Measurements from ENCODE around the gene EFNA3. TPM values are rescaled to one million over a fixed set of nuclear protein-coding genes. Genes with fewer than 3 reads are reported as not detected.
A peak's percentile ranks its signal among the peaks of the same experiment; 100 is the strongest.

Gene EFNA3, protein sequence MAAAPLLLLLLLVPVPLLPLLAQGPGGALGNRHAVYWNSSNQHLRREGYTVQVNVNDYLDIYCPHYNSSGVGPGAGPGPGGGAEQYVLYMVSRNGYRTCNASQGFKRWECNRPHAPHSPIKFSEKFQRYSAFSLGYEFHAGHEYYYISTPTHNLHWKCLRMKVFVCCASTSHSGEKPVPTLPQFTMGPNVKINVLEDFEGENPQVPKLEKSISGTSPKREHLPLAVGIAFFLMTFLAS
- 0.56 and 0.88 TPM in 2 replicates for total RNA-seq
- 4.6 TPM for polyA plus RNA-seq (2012)

- peak; percentile 35 for DNase-seq (ENCODE audit: low read depth)
Measured at GRCh38 chr1:155078469-155079209, at the start of gene EFNA3. Gene EFNA3 (plus strand): TSS chr1:155078837. CDS start chr1:155078942, 105 bp downstream.

- no peak for DNase-seq (ENCODE audit: low read depth)
Measured at GRCh38 chr1:155029513-155030242, 49.0 kb upstream of the EFNA3 start.

GRCh38 chr1:155030243-155030795, 48.3 kb upstream of the EFNA3 start:
- no peak for DNase-seq (ENCODE audit: low read depth)

DNA sequence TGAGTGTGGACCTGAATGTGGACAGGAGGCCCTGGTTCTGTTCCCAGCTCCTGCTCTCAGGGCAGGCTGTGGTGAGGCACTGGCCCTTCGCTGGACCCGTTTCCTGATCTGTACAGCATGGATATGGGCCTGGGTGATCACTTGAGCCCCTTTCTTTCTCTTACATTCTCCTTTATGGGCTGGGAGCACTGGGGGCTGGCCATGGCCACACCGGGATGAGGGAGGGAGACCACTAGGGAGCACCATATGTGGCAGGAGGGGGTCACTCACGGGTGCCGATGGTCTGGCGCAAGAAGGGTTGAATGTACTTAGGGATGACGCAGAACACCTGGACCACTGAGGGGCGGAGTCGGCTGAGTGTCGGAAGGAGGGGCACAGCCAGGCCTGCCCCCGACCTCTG, 47.7 kb upstream of the EFNA3 start:
- no peak for DNase-seq (ENCODE audit: low read depth)

DNA sequence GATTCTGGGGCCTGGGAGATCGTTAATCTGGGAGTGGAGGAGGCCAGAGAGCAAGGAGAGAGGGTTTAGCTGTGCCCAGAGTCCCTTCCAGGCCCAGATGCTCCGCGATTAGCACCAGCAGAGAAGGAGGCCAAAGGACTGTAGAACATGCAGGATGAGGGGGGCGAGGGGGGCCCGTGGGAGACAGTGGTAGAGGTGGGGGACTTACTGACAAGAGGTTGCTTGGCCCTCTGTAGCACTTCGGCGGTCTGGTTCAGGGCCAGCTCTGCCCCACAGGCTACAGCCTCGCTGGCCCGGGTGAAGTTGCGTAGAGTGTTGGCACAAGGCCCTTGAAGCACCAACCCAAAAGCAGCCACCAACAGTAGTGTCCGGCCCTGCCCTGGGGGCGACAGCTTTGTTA, 45.8 kb upstream of the EFNA3 start:
- no peak for DNase-seq (ENCODE audit: low read depth)

DNA sequence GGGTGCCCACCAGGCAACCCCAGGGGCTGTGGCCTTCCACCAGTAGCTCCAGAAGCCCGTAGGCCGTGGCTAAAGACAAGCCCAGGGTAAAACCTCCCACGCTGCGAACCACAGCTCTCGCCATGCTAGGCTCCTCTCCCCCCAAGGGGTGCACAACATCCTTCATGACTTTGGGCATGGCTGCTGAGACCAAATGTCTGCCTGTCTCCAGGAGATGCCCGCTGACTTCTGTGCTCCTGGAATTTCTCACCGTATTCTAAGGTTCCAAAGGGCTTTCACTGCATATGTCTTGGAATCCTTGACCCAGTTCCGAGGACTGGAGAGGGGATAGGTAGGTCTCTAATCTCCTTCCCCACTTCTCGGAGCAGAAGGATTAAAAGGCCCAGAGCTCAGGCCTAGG, 45.1 kb upstream of the EFNA3 start, which contains the start of the genes DCST1 and DCST2:
TSS of gene DCST1 (plus strand) at position 301 of the 400 bp plus-strand sequence. CDS start 213 bp downstream, outside the sequence.
TSS of gene DCST2 (minus strand) at position 258 of the 400 bp plus-strand sequence. CDS start at position 178, 80 bp downstream.
- no peak for DNase-seq (ENCODE audit: low read depth)

- DNase-seq (ENCODE audit: low read depth): no peak
Measured at GRCh38 chr1:155034318-155035208, 44.1 kb upstream of the EFNA3 start.

GRCh38 chr1:155035936-155036335, 42.7 kb upstream of the EFNA3 start:
- DNase-seq (ENCODE audit: low read depth): no peak

GRCh38 chr1:155037043-155037442, 41.6 kb upstream of the EFNA3 start:
- no peak for DNase-seq (ENCODE audit: low read depth)

DNA sequence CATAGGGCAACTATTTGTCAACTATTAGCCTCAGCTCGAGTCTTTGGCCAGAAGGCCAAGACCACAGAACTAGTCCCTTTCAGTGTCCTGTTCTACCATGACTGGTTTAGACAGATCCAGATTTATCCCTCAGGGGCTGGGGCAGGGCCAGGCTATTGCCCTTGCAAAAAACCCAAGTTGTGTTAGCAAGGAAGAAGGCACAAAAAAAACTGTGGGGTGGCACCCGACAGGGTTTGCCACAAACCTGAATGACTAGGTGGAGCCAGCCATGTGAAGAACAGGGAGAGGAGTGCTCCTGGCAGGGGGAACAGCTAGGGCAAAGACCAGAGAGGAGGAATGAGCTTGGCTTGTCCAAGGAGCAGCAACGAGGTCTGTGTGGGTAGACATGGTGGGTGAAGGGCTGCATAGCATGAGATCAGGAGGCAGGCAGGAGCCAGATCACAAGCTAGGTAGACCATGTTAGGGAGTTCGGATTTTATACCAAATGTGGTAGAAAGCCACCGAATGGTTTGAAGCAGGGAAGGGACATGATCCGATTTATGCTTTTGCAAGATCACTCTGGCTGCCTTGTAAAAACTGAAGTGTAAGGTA, 40.7 kb upstream of the EFNA3 start:
- DNase-seq (ENCODE audit: low read depth): no peak

DNA sequence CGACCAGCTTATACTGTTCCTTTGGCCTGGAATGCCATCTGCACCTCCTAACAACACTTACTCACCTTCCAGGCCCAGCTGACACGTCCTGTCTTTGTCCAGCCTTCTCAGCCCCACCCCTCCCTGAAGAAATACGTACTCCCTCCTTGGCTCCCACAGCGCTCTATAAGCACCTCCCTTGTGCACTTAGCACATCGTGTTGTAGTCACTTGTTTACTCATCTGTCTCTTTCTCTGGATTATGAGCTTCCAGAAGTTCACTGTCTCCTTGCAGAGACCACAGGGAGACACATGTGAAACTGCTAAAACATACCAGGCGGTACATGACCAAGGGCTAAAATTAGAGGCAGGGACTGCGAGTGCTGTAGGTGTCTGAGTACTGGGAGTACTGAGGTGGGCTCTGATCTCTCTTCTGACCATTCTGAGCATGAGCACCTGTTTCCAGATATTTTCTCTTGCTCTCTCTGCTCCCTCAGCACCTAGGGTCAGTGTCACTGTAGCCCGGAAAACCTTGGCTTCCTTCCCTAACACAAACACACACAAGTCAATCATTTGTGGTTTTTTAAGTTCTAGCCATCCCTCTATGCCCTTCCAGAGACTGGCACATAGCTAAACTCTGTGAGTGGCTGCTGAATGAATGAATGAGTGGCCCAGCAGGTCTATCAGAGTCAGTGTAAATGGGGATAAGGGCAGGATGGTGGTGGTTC, 39.9 kb upstream of the EFNA3 start:
- peak; percentile 68 for DNase-seq (ENCODE audit: low read depth)

DNA sequence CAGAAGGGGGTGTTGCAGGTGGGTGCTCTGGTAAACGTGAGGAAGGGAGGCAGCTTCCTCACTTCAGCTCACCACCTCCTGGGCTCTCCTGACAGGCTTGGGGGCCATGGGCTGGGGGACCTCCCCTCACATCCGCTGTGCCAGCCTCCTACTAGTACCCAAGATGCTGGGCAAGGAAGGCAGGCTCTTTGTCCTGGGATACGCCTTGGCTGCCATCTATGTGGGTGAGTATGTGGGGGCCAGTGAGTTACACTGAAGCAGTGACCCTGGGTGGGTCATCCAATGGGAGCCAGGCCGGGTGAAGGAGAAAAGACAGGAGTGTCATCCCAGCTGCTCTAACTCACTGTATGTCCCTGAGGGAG, 39.3 kb upstream of the EFNA3 start:
- DNase-seq (ENCODE audit: low read depth): no peak

GRCh38 chr1:155040358-155041093, 38.1 kb upstream of the EFNA3 start:
- no peak for DNase-seq (ENCODE audit: low read depth)

DNA sequence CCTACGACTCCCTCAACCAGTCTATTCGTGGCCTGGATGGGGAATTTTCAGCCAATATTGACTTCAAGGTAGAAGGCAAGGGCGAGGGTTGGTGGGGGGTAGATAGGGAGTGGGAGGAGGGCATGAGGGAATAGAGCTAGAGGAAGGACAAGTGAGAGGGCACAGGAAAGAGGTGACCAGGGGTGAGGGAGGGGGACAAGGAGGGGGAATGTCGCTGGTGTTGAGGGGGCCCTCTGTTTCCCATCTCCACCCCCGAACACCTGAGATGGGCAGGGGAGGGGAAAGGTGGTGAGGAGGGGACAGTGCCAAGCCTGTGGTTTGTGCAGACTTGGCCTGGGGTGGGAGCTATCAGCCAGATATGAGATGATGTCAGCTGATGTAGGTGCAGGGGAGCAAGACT, 35.8 kb upstream of the EFNA3 start:
- DNase-seq (ENCODE audit: low read depth): no peak

- no peak for DNase-seq (ENCODE audit: low read depth)
Measured at GRCh38 chr1:155043301-155043702, 35.3 kb upstream of the EFNA3 start.

DNA sequence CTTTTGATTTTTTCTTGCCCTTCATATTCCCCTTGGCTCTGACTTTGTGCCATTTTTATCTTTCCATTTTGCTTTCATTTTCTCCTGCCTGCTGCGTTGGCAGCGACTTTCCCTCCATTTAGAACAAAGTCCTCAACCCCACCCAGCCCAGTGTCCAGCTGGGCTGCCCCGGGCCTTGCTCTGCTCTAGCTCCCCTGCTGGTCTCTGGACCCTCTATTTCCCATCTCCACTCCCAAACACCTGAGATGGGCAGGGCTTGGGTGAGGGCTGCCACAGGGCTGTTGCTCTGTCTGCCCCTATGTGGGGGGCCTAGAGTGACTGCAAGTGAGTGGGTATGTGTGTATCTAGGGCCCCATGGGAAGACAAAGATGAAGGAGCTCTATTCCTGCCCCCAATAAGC, 34.8 kb upstream of the EFNA3 start:
- no peak for DNase-seq (ENCODE audit: low read depth)

DNA sequence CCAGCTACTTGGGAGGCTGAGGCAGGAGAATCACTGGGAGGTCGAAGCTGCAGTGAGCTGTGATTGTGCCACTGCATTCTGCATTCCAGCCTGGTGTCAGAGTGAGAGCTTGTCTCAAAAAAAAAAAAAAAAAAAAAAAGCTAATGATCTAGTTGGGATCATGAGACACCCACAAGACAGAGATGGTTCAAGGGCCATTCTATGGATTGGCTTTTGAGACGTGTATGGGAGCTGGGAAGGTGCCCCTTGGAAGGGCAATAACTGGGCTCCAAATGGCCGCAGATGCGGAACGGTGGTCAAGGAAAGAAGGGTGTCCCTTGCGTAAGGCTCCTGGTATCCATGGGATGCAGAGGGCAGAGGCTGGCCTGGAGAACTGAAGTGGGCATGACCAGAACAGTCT, 34.3 kb upstream of the EFNA3 start:
- no peak for DNase-seq (ENCODE audit: low read depth)

DNA sequence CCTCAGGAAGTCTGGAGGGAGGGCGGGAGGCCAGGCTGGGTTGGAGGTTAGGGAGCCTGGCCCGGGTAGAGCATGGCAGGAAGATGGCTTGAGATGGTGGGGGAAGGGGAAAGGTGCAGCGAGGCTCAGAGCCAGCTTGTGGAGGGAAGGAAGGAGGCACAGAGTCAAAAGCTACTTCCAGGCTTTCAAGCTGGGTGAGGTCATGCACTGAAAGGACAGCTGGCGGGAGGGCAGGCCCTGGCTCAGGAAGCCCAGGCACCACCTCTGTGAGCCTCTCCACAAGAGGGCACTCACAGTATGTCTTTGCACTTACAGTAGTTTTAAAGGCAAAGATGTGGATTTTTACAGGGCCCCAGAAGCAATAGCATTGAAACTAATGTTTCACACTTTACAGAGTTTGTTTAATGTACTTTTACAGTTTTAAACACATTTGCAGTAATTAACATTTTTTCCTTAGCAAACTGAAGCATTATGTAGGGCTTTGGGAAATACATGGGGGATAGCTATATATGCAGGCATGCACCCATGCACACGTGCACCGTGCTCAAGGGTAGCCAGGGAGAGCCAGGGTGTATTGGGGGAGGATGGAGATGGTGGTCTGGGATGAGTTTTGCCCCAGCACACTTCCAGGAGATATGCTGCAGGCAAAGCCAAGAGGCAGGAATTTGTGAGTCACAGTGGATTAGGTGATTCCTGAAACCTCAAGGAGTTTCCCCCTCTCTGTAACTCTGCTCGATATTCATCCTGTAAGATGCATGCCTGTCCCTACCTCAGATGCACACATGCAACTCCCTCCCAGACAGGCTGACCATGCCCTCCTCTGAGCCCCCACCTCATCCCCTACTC, 33.6 kb upstream of the EFNA3 start:
- DNase-seq (ENCODE audit: low read depth): peak; percentile 91

All from myocyte (in vitro differentiated cells).